Spleen (tissue), 11 donors: Measurements from ENCODE around the gene TSPO. TPM values are rescaled to one million over a fixed set of nuclear protein-coding genes. Genes with fewer than 3 reads are reported as not detected.
A peak's percentile ranks its signal among the peaks of the same experiment; 100 is the strongest.

ENCODE experiments used
- DNase-seq: peaks from one replicate; pipeline ENCODE4 v3.0.0-alpha.2; 2020
- H3K27ac ChIP-seq, 8 donors: fragments of 200-600 bp; sonication (generic) in 7 of 8; 1 replicate in 4 of 8; 2 replicates in 4 of 8; pipeline versions ENCODE4 v1.5.0 to v1.8.0; 2016 to 2021; ENCODE audit warnings: inconsistent platforms in 4 of 8, mild to moderate bottlenecking in 4 of 8, moderate library complexity in 1 of 8
- H3K27me3 ChIP-seq, 7 donors: fragments of 200-600 bp; sonication (generic) in 6 of 7; replicated peaks in 1 of 7; 1 replicate in 4 of 7; 2 replicates in 3 of 7; pipeline versions ENCODE4 v1.5.0 to v1.8.0; 2016 to 2021; ENCODE audit warnings: inconsistent platforms in 3 of 7, mild to moderate bottlenecking in 1 of 7
- H3K36me3 ChIP-seq, 6 donors: fragments of 200-600 bp; sonication (generic) in 5 of 6; 1 replicate in 4 of 6; 2 replicates in 2 of 6; pipeline versions ENCODE4 v1.5.0 to v1.8.0; 2016 to 2021; ENCODE audit warnings: inconsistent platforms in 2 of 6
- H3K4me1 ChIP-seq, 6 donors: fragments of 200-600 bp; sonication (generic) in 5 of 6; 1 replicate in 3 of 6; 2 replicates in 3 of 6; pipeline versions ENCODE4 v1.5.0 to v1.8.0; 2016 to 2021; ENCODE audit warnings: inconsistent platforms in 3 of 6
- H3K4me3 ChIP-seq, 8 donors: fragments of 200-600 bp; sonication (generic) in 7 of 8; 1 replicate in 4 of 8; 2 replicates in 4 of 8; pipeline versions ENCODE4 v1.5.0 to v1.8.0; 2016 to 2021; ENCODE audit warnings: inconsistent platforms in 4 of 8, mild to moderate bottlenecking in 4 of 8, moderate library complexity in 2 of 8
- H3K9me3 ChIP-seq, 8 donors: fragments of 200-600 bp; sonication (generic) in 7 of 8; 1 replicate in 4 of 8; 2 replicates in 4 of 8; pipeline versions ENCODE4 v1.5.0 to v1.8.0; 2016 to 2021; ENCODE audit warnings: inconsistent platforms in 4 of 8
- POLR2A ChIP-seq, 3 donors: fragments of 450-650 bp; IDR thresholded peaks; one replicate each; pipeline ENCODE4 v1.5.1; 2017; ENCODE audit warnings: antibody characterized with exemption in 3 of 3, mild to moderate bottlenecking in 1 of 3
- POLR2AphosphoS5 ChIP-seq, 3 donors: sonication (generic); formaldehyde crosslinking; IDR thresholded peaks; one replicate each; pipeline ENCODE4 v1.5.1; 2017; ENCODE audit warnings: antibody characterized with exemption in 3 of 3
- WGBS, 5 donors: extraction: QIAGEN DNeasy Blood & Tissue Kit in 3 of 5; methylation state at CpG; one replicate each; pipeline versions ENCODE4 v1.1.5 to v1.1.7; 2013 to 2018; 5-methylcytosine and 5-hydroxymethylcytosine counted together
- intact Hi-C: fragments of 100-400 bp; cut with DNase I; formaldehyde crosslinking; loops from one replicate; pipeline ENCODE4 v1.15.0; 2023; ENCODE audit warnings: low total_unique reads
- polyA plus RNA-seq, 3 donors: library from polyadenylated mRNA; stranded (reverse); fragments of 200-250 nt; gene quantifications; one replicate each; pipeline ENCODE4 v1.2.1, GENCODE V29; 2013
- total RNA-seq, 7 donors: library from RNA; depleted of rRNA in 3 of 7; stranded (reverse); fragments of >200 nt in 3 of 7; fragmentation: NEBNext Ultra II Directional in 4 of 7; extraction: Animal tissue kit (Norgen Biotek cat#: 25700) in 4 of 7; gene quantifications; one replicate each; pipeline versions ENCODE4 v1.1.0 to v1.2.1, GENCODE V29; 2016 to 2021
- TF ChIP-seq, protein P1 (sequence below), 11 experiments: fragments of 200-600 bp in 7 of 11; fragments of 450-650 bp in 4 of 11; sonication (generic) in 4 of 11; IDR thresholded peaks in 8 of 11; conservative IDR thresholded peaks in 3 of 11; 1 replicate in 7 of 11; 2 replicates in 4 of 11; pipeline versions ENCODE4 v1.4.0 to v1.8.0; 2016 to 2021; ENCODE audit warnings: antibody characterized with exemption in 11 of 11, inconsistent platforms in 4 of 11, mild to moderate bottlenecking in 1 of 11
- donor health status: healthy with polysubstance abuse.
- donor health status: DM: no; HTN: no; CAD: no; lungs with moderate emphysema.
- donor health status: DM: no; HTN: no; CAD: no.
- donor health status: Bipolar disorder and iron deficiency.
- donor health status: healthy.
- donor health status: DM: no; HTN: no; CAD: no.
- donor health status: DM: yes; HTN: yes; CAD: no.

The TSPO gene
- total and polyA plus RNA-seq, 10 donors: 90.1 to 596 (median 152) TPM

DNA sequence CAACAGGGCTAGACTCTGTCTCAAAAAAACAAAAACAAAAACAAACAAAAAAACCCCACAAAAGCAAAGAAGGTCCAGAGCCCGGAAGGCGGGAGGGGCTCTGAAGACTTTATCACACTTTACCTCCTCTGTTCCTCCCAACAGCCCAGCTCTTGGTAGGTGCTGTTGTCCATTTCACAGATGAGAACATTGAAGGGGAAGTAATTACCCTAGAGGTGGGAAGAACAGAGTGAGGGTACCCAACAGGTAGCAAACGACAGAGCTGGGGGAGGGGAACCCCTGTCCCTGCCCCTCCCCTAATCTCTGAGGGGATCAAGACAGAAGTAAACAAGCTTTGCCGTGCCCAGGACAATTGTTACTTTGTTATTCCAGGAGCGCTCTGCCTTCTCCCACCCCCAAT lies 41.8 kb upstream of the TSPO start:
- WGBS, 5 donors: 63 to 79% (median 66%) methylated on average over 5 of the region's 5 CpGs
- Histone ChIP-seq H3K9me3 (no peaks in the 10 kb centered on the region), H3K27ac (no peak overlapping the region), H3K36me3 (no peaks in the 10 kb centered on the region), H3K4me3 (no peak overlapping the region), H3K27me3 (peaks cover 4 to 61% (median 38%) of the 10 kb centered on the region in 7 donors), H3K4me1 (peaks cover 6 to 32% (median 23%) of the 10 kb centered on the region in 6 donors)
- intact Hi-C loops: no loop called here
- TF ChIP-seq POLR2A (IDR thresholded peaks at IDR 0.05) (no peak), POLR2AphosphoS5 (IDR thresholded peaks at IDR 0.05) (no peak)
- TF ChIP-seq, protein P1, sequence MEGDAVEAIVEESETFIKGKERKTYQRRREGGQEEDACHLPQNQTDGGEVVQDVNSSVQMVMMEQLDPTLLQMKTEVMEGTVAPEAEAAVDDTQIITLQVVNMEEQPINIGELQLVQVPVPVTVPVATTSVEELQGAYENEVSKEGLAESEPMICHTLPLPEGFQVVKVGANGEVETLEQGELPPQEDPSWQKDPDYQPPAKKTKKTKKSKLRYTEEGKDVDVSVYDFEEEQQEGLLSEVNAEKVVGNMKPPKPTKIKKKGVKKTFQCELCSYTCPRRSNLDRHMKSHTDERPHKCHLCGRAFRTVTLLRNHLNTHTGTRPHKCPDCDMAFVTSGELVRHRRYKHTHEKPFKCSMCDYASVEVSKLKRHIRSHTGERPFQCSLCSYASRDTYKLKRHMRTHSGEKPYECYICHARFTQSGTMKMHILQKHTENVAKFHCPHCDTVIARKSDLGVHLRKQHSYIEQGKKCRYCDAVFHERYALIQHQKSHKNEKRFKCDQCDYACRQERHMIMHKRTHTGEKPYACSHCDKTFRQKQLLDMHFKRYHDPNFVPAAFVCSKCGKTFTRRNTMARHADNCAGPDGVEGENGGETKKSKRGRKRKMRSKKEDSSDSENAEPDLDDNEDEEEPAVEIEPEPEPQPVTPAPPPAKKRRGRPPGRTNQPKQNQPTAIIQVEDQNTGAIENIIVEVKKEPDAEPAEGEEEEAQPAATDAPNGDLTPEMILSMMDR (IDR thresholded peaks at IDR 0.05 in 8 of 11, conservative IDR thresholded peaks at IDR 0.05 in 3 of 11): no peak
- no peak for DNase-seq

DNA sequence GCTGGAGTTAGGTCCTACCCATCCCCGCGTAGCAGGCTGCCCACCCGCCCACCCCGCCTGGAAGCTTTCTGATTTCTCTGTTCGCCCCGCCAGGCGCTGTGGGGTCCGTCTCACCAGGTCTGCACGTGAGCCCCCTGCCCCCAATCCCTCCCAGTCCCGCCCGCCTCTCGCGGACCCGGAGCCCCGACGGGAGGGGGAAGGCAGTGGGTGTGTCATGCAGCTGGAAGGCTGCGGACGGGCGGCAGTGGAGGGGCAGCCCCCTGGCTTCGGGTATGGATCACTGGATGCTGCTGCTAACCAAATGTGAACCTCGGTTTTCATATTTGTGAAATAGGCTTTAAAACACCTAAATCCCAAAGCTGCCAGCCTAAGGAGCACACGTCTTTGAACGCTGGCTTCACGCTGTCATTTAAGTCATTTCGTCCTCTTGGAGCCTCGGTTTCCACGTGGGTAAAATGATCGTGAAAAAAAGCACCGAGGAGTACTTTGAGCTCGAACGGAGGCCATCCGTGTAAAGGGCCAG lies 41.4 kb upstream of the TSPO start:
- DNase-seq: no peak
- intact Hi-C loops: no loop called here
- 14 to 21% (median 16%) methylated on average over 16 to 32 of the region's 32 CpGs for WGBS, 5 donors
- TF ChIP-seq POLR2A (IDR thresholded peaks at IDR 0.05): no peak
- TF ChIP-seq, protein P1 (IDR thresholded peaks at IDR 0.05 in 8 of 11, conservative IDR thresholded peaks at IDR 0.05 in 3 of 11): peak in 1 of 11 experiments; percentile 16
- H3K27ac ChIP-seq: peak overlapping the region in 1 of 8 donors; percentile 47
- no peaks in the 10 kb centered on the region for H3K36me3 ChIP-seq
- H3K4me3 ChIP-seq: peak overlapping the region; percentile 54 to 85 (median 64)
- H3K9me3 ChIP-seq: no peaks in the 10 kb centered on the region
- H3K4me1 ChIP-seq: peaks cover 6 to 36% (median 23%) of the 10 kb centered on the region in 6 donors
- peaks cover 4 to 66% (median 38%) of the 10 kb centered on the region in 7 donors for H3K27me3 ChIP-seq

DNA sequence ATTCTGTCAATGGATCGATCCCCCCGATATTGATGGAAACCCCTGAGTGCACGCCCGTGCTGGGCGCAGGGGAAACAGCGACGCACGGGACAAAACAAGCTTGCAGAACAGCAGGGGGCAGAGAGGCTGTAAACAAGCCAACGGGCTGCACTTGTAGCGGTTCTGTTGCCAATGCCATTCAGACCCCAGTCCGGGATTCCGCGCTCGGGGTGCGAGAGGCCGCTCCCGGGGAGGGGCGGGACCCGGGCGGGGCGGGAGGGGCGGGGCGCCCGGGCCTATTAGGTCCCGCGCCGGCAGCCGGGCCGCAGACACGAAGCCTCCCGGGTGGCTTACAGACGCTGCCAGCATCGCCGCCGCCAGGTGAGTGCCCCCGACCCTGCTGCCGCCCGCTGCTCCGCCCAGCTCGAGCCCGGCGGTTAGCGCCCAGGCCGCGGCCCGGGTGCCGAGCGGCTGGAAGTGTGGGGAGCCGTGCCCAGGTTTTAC lies 40.9 kb upstream of the TSPO start, which contains the start of gene BIK:
TSS of gene BIK (plus strand) at position 307 of the 483 bp plus-strand sequence. CDS start 13,273 bp downstream, outside the sequence.
- Histone ChIP-seq H3K9me3 (no peaks in the 10 kb centered on the region), H3K36me3 (no peaks in the 10 kb centered on the region), H3K27ac (peak within 1 kb of the TSS in 5 of 8 donors; percentile 7 to 47 (median 31)), H3K4me3 (peak within 1 kb of the TSS; percentile 54 to 85 (median 64)), H3K4me1 (peaks cover 6 to 41% (median 26%) of the 10 kb centered on the region in 6 donors), H3K27me3 (peaks cover 4 to 71% (median 38%) of the 10 kb centered on the region in 7 donors)
- 0 to 1% (median 0%) methylated on average over 5 to 49 of the region's 49 CpGs for WGBS, 5 donors
- intact Hi-C loops: no loop called here
- TF ChIP-seq POLR2A (IDR thresholded peaks at IDR 0.05) (no peak), POLR2AphosphoS5 (IDR thresholded peaks at IDR 0.05) (no peak)
- TF ChIP-seq, protein P1 (IDR thresholded peaks at IDR 0.05 in 8 of 11, conservative IDR thresholded peaks at IDR 0.05 in 3 of 11): peak in 5 of 11 experiments; percentile 1 to 47 (median 18)
- peak; percentile 84 for DNase-seq

DNA sequence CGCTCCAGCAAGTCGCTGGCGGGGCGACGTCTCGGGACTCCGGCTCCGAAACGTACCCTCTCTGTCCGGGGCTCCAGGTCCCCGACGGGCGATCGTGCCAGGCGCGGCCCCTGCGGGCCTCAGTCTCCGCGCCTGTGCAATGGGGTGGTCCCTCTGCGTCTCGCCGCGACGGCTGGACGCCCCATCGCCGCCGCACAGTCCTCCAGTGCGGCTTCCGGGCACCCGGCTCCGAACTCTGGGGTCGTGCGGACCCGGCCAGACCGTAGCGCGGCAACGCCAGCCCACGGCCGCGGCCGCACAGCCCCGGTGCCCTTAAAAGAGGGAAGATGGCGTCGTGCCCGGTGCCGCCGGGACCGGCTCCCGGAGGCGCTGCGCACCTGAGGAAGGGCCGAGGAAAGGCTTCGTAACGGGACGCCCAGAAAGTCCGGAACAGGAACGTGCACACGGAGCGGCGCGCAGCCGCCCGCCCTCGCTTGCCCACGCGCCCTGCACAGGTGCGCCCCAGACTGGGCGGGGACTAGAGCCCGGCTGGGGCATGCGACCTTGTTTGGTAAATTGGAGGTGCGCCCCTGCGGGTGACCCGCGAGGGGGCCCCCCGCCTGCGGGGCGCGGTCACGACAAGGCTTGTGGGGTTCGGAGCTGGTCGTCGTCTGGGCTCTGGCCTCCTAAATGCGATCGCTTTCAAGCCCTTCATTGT lies 40.3 kb upstream of the TSPO start:
- Histone ChIP-seq H3K4me1 (peaks cover 6 to 47% (median 31%) of the 10 kb centered on the region in 6 donors), H3K36me3 (no peaks in the 10 kb centered on the region), H3K27ac (peak overlapping the region in 5 of 8 donors; percentile 7 to 47 (median 31)), H3K4me3 (peak overlapping the region; percentile 54 to 85 (median 64)), H3K27me3 (peaks cover 4 to 73% (median 38%) of the 10 kb centered on the region in 7 donors), H3K9me3 (no peaks in the 10 kb centered on the region)
- intact Hi-C loops: no loop called here
- WGBS, 5 donors: 0 to 6% (median 3%) methylated on average over 27 to 86 of the region's 86 CpGs
- TF ChIP-seq, protein P1 (IDR thresholded peaks at IDR 0.05 in 8 of 11, conservative IDR thresholded peaks at IDR 0.05 in 3 of 11): no peak
- TF ChIP-seq POLR2A (IDR thresholded peaks at IDR 0.05): no peak
- peak in 2 of 3 donors; percentile 19 to 55 for TF ChIP-seq POLR2AphosphoS5 (IDR thresholded peaks at IDR 0.05)
- peak; percentile 84 for DNase-seq
